Prostate gland (tissue), 2 donors: ENCODE data around the gene FHL1. TPM values are rescaled to one million over a fixed set of nuclear protein-coding genes. Genes with fewer than 3 reads are reported as not detected.

Experiments used
- DNase-seq: peaks from one replicate; pipeline ENCODE4 v3.0.0-alpha.2; 2019; ENCODE audit warnings: low spot score
- H3K27ac ChIP-seq, 2 donors: fragments of 200-600 bp; sonication (generic); 2 replicates each; pipeline ENCODE4 v1.5.1; 2017 to 2019
- H3K27me3 ChIP-seq: fragments of 200-600 bp; sonication (generic); replicated peaks from 2 replicates; pipeline ENCODE4 v1.5.1; 2019; ENCODE audit not compliant: insufficient read depth
- H3K36me3 ChIP-seq, 2 donors: fragments of 200-600 bp; sonication (generic); 1 replicate in 1 of 2; 2 replicates in 1 of 2; pipeline versions ENCODE4 v1.5.1 to v1.8.1; 2017 to 2019
- H3K4me1 ChIP-seq: fragments of 200-600 bp; sonication (generic); replicated peaks from 2 replicates; pipeline ENCODE4 v1.5.1; 2019
- H3K4me3 ChIP-seq, 2 donors: fragments of 200-600 bp; sonication (generic); 2 replicates each; pipeline ENCODE4 v1.5.1; 2017 to 2019
- H3K9me3 ChIP-seq: fragments of 200-600 bp; sonication (generic); 2 replicates; pipeline ENCODE4 v1.5.1; 2017
- POLR2A ChIP-seq: fragments of 450-650 bp; IDR thresholded peaks from one replicate; pipeline ENCODE4 v1.6.1; 2016; ENCODE audit warnings: antibody characterized with exemption, mild to moderate bottlenecking
- POLR2AphosphoS5 ChIP-seq: sonication (generic); formaldehyde crosslinking; IDR thresholded peaks from one replicate; pipeline ENCODE4 v1.6.1; 2017; ENCODE audit warnings: antibody characterized with exemption
- WGBS: methylation state at CpG from one replicate; pipeline ENCODE4 v1.1.5; 2018; 5-methylcytosine and 5-hydroxymethylcytosine counted together
- intact Hi-C: fragments of 100-400 bp; cut with DNase I; formaldehyde crosslinking; loops from one replicate; pipeline ENCODE4 v1.14.2; 2022
- total RNA-seq, 2 donors: library from RNA; depleted of rRNA; stranded (reverse); fragments of >200 nt; gene quantifications; one replicate each; pipeline ENCODE4 v1.1.0, GENCODE V29; 2016
- TF ChIP-seq, protein P1 (sequence below), 4 experiments: fragments of 200-600 bp in 2 of 4; fragments of 450-650 bp in 2 of 4; sonication (generic) in 2 of 4; IDR thresholded peaks; 1 replicate in 3 of 4; 2 replicates in 1 of 4; pipeline ENCODE4 v1.5.1; 2016 to 2019; ENCODE audit warnings: antibody characterized with exemption in 4 of 4, mild to moderate bottlenecking in 2 of 4, moderate library complexity in 2 of 4

Gene FHL1
- total RNA-seq, 2 donors from 2014 or later: 246 to 296 TPM

DNA sequence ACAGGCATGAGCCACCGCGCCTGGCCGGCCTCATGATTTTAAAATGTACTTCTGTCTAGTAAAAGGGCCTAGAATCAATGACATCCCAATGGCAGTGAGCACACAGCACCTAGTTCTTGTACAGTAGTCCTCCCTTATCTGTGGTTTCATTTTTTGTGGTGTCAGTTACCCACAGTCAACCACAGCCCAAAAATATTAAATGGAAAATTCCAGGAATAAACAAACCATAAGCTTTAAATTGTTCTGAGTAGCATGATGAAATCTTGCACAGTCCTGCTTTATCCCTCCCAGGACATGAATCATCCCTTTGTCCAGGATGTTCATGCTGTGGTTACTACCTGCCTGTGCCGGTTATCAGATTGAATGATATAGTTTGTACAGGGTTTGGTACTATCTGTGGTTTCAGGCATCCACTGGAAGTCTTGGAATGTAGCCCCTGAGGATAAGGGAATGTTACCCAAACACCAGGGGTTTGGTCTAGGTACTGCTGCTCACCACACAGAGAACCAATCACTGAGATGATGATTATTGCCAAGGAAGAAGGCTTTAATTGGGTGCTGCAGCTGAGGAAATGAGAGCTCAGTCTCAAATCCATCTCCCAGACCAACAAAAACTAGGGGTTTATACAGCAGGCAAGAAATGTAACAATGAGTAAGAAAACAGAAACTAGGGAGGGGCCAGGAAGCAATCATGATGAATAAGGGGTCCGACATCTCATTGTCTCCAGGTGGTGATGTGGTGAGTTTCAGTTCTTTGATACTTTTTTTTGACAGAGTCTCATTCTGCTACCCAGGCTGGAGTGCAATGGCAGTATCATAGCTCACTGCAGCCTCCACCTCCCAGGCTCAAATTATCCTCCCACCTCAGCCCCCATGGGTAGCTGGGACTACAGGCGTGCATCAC is 16.2 kb upstream of the FHL1 start:
- H3K36me3 ChIP-seq: no peaks in the 10 kb centered on the region
- H3K27ac ChIP-seq: no peak overlapping the region
- TF ChIP-seq, protein P1, sequence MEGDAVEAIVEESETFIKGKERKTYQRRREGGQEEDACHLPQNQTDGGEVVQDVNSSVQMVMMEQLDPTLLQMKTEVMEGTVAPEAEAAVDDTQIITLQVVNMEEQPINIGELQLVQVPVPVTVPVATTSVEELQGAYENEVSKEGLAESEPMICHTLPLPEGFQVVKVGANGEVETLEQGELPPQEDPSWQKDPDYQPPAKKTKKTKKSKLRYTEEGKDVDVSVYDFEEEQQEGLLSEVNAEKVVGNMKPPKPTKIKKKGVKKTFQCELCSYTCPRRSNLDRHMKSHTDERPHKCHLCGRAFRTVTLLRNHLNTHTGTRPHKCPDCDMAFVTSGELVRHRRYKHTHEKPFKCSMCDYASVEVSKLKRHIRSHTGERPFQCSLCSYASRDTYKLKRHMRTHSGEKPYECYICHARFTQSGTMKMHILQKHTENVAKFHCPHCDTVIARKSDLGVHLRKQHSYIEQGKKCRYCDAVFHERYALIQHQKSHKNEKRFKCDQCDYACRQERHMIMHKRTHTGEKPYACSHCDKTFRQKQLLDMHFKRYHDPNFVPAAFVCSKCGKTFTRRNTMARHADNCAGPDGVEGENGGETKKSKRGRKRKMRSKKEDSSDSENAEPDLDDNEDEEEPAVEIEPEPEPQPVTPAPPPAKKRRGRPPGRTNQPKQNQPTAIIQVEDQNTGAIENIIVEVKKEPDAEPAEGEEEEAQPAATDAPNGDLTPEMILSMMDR (IDR thresholded peaks at IDR 0.05): no peak
- TF ChIP-seq POLR2A (no peak), POLR2AphosphoS5 (no peak)
- H3K9me3 ChIP-seq: no peaks in the 10 kb centered on the region
- intact Hi-C loops: no loop called here
- 67% methylated on average over 3 of the region's 6 CpGs for WGBS
- H3K27me3 ChIP-seq: no peaks in the 10 kb centered on the region
- H3K4me3 ChIP-seq: no peak overlapping the region
- DNase-seq: no peak
- no peaks in the 10 kb centered on the region for H3K4me1 ChIP-seq

DNA sequence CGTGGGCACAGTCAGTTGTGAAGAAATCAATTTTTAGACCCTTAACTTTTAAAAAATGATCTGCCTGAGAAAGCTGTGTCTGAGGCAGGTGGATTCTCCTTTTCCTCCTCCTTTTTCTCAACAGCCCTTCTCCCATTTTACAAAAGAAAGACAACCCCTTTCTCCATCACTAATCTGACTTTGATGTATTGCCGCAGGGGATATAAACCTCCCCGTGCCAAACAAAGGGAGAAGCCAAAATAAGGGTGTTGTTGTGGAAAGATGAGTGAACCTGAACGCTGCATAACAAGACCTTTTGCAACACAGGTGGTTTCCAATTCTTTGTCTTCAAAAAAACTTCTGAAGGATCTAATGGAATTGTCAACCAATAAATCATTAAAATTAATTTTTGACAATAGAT is 8.4 kb upstream of the FHL1 start:
- Histone ChIP-seq H3K27ac (no peak overlapping the region), H3K4me1 (no peaks in the 10 kb centered on the region), H3K27me3 (no peaks in the 10 kb centered on the region), H3K4me3 (no peak overlapping the region), H3K36me3 (no peaks in the 10 kb centered on the region), H3K9me3 (no peaks in the 10 kb centered on the region)
- WGBS: 58% methylated on average over 4 of the region's 4 CpGs
- TF ChIP-seq, protein P1 (IDR thresholded peaks at IDR 0.05): no peak
- TF ChIP-seq POLR2A: no peak
- TF ChIP-seq POLR2AphosphoS5: no peak
- no peak for DNase-seq
- intact Hi-C loops: no loop called here

DNA sequence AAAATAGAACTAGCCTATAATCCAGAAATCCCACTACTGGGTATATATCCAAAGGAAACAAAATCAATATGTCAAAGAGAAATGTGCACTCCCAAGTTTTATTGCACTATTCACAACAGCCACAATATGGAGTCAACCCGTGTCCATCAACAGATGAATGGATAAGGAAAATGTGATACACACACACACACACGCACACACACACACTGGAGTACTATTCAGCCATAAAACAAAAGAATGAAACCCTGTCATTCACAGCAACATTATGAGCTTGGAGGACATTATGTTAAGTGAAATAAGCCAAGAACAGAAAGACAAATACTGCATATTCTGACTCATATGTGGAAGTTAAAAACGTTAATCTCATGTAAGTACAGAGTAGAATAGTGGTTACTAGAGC is 5.8 kb upstream of the FHL1 start:
- no peak overlapping the region for H3K4me3 ChIP-seq
- no peak overlapping the region for H3K27ac ChIP-seq
- TF ChIP-seq POLR2AphosphoS5 (no peak), POLR2A (no peak)
- TF ChIP-seq, protein P1 (IDR thresholded peaks at IDR 0.05): no peak
- intact Hi-C loops: no loop called here
- DNase-seq: no peak
- no peaks in the 10 kb centered on the region for H3K27me3 ChIP-seq
- H3K4me1 ChIP-seq: no peaks in the 10 kb centered on the region
- WGBS: 64% methylated on average over 3 of the region's 3 CpGs
- H3K36me3 ChIP-seq: no peaks in the 10 kb centered on the region
- H3K9me3 ChIP-seq: no peaks in the 10 kb centered on the region

DNA sequence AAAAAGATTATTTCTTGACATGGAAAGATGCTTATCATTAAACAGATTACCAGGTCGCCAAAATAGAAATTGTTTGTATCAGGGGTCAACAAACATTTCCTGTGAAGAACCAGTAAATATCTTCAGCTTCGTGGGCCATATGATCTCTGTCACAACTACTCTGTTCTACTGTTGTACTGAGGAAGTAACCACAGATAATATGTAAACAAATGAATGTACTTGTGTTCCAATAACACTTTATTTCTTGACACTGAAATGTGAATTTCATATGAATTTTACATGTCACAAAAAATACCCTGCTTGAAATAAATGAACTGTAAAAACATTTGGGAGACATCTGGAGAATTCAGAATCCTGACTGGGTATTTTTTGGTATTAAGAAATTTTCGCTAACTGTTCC is 4.7 kb upstream of the FHL1 start:
- H3K4me1 ChIP-seq: no peaks in the 10 kb centered on the region
- H3K27me3 ChIP-seq: no peaks in the 10 kb centered on the region
- 58% methylated on average over 3 of the region's 3 CpGs for WGBS
- H3K9me3 ChIP-seq: no peaks in the 10 kb centered on the region
- no peak overlapping the region for H3K4me3 ChIP-seq
- intact Hi-C loops: no loop called here
- H3K27ac ChIP-seq: no peak overlapping the region
- no peak for DNase-seq
- TF ChIP-seq POLR2AphosphoS5 (no peak), POLR2A (no peak)
- TF ChIP-seq, protein P1 (IDR thresholded peaks at IDR 0.05): no peak
- H3K36me3 ChIP-seq: no peaks in the 10 kb centered on the region

DNA sequence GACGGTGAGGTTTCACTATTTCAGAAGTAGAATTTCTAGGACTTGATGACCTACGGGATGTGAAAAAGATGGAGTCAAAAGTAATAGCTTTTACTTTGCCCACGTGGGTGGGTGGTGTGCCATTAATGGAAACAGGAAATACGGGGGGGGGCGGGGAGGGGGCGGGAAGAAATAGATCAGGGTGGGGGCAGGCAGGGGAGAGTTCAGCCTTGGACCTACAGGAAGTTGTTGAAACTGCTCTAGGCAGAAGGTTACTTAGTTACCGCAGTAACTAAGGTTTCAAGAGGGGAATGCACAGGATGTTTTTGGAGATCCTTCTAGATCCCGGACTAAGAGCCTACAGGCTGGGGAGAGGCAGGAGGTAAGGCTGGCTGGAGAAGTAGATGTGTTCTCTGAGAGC is 3.6 kb upstream of the FHL1 start:
- TF ChIP-seq, protein P1 (IDR thresholded peaks at IDR 0.05): no peak
- TF ChIP-seq POLR2AphosphoS5: no peak
- no peak for TF ChIP-seq POLR2A
- no peak overlapping the region for H3K27ac ChIP-seq
- no peaks in the 10 kb centered on the region for H3K27me3 ChIP-seq
- intact Hi-C loops: no loop called here
- H3K4me1 ChIP-seq: no peaks in the 10 kb centered on the region
- H3K9me3 ChIP-seq: no peaks in the 10 kb centered on the region
- 36% methylated on average over 8 of the region's 8 CpGs for WGBS
- H3K36me3 ChIP-seq: no peaks in the 10 kb centered on the region
- H3K4me3 ChIP-seq: no peak overlapping the region
- DNase-seq: no peak
